Sigmoid colon (tissue), 7 donors: ENCODE results near the gene MGMT. TPM values are rescaled to one million over a fixed set of nuclear protein-coding genes. Genes with fewer than 3 reads are reported as not detected.
A peak's percentile ranks its signal among the peaks of the same experiment; 100 is the strongest.

Experiments used
- DNase-seq: peaks from one replicate; pipeline ENCODE4 v3.0.0-alpha.2; 2019
- H3K27ac ChIP-seq, 4 donors: fragments of 200-600 bp; sonication (generic); one replicate each; pipeline ENCODE4 v1.5.1; 2016 to 2019; ENCODE audit warnings: mild to moderate bottlenecking in 1 of 4
- H3K27me3 ChIP-seq, 3 donors: fragments of 200-600 bp; sonication (generic); one replicate each; pipeline ENCODE4 v1.5.1; 2019; ENCODE audit warnings: mild to moderate bottlenecking in 1 of 3
- H3K36me3 ChIP-seq, 4 donors: fragments of 200-600 bp; sonication (generic); one replicate each; pipeline ENCODE4 v1.5.1; 2016 to 2019
- H3K4me1 ChIP-seq, 4 donors: fragments of 200-600 bp; sonication (generic); one replicate each; pipeline ENCODE4 v1.5.1; 2017 to 2019
- H3K4me3 ChIP-seq, 4 donors: fragments of 200-600 bp; sonication (generic); one replicate each; pipeline ENCODE4 v1.5.1; 2017 to 2019; ENCODE audit warnings: mild to moderate bottlenecking in 2 of 4, moderate library complexity in 1 of 4
- H3K9me3 ChIP-seq, 4 donors: fragments of 200-600 bp in 3 of 4; sonication (generic) in 3 of 4; one replicate each; pipeline versions ENCODE4 v1.5.1 to v1.6.1; 2013 to 2019
- CTCF ChIP-seq, 4 experiments: fragments of 450-650 bp in 3 of 4; fragments of 200-600 bp in 1 of 4; IDR thresholded peaks; one replicate each; pipeline ENCODE4 v1.5.1; 2016 to 2019; ENCODE audit warnings: antibody characterized with exemption in 4 of 4, mild to moderate bottlenecking in 3 of 4, moderate library complexity in 2 of 4
- EP300 ChIP-seq, 4 donors: sonication (generic); formaldehyde crosslinking; IDR thresholded peaks; one replicate each; pipeline ENCODE4 v1.6.1; 2017; ENCODE audit warnings: antibody characterized with exemption in 4 of 4
- POLR2A ChIP-seq, 2 donors: fragments of 450-650 bp; IDR thresholded peaks; one replicate each; pipeline ENCODE4 v1.6.1; 2016; ENCODE audit warnings: antibody characterized with exemption in 2 of 2, mild to moderate bottlenecking in 2 of 2, moderate library complexity in 2 of 2
- POLR2AphosphoS5 ChIP-seq, 4 donors: sonication (generic); formaldehyde crosslinking; IDR thresholded peaks; one replicate each; pipeline ENCODE4 v1.6.1; 2017; ENCODE audit warnings: antibody characterized with exemption in 4 of 4
- WGBS, 2 donors: extraction: QIAGEN DNeasy Blood & Tissue Kit; methylation state at CpG; one replicate each; pipeline ENCODE4 v1.1.7; 2013; 5-methylcytosine and 5-hydroxymethylcytosine counted together
- intact Hi-C: fragments of 100-400 bp; cut with DNase I; formaldehyde crosslinking; loops from one replicate; pipeline ENCODE4 v1.15.1; 2023
- polyA plus RNA-seq, 3 donors: library from polyadenylated mRNA; stranded (reverse); fragments of 200-250 nt; gene quantifications; one replicate each; pipeline ENCODE4 v1.2.3, GENCODE V29; 2013
- total RNA-seq, 4 donors: library from RNA; depleted of rRNA; stranded (reverse); fragments of >200 nt; gene quantifications; one replicate each; pipeline ENCODE4 v1.1.0, GENCODE V29; 2016
- donor health status: healthy with polysubstance abuse.
- donor health status: Bipolar disorder and iron deficiency.
- donor health status: healthy.

MGMT gene
- total and polyA plus RNA-seq, 7 donors: 7.2 to 40.3 (median 24.3) TPM

DNA sequence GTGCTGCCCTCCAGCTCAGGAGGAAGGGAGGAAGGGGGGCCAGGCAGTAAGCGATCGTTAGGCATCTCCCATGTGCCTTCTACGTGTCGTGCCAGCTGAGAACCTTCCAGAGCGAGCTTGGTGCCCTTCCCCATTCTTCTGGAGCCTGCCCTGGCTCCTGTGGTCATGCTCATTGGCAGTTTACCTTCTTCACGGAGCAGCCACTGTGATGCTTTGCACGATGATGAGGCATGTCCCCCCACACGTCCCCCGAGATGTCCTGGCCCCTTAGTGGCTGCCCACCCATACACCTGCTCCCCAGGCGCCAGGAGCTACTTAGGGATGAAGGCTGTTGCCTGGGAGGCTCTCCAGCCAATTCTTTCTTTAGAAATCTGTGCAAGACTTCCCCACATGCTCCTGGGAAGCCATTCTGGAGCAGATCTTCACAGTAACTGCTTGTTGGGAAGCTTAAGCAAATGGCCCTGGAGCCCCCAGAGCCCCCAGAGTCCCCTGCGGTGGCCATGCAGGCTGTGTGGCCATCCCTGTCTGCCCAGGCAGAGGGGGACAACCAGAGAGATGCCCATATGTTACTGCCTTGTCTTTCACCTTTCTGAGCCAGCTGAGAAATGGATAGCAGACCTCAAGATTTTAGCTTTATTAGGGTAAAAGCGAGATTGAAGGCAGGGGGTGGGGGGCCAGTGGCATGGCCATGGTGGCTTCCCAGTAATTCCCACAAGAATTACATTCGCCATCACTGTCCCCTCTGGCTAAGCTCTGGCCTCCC lies 298.0 kb downstream of the MGMT start:
- peak; percentile 33 for DNase-seq
- no peak overlapping the region for H3K27ac ChIP-seq
- no peak overlapping the region for H3K4me3 ChIP-seq
- WGBS, 2 donors: 91 to 93% methylated on average over 13 of the region's 13 CpGs
- H3K9me3 ChIP-seq: no peaks in the 10 kb centered on the region
- no peak for TF ChIP-seq EP300 (IDR thresholded peaks at IDR 0.05)
- no peak for TF ChIP-seq POLR2AphosphoS5 (IDR thresholded peaks at IDR 0.05)
- TF ChIP-seq CTCF (IDR thresholded peaks at IDR 0.05): no peak
- no peak for TF ChIP-seq POLR2A (IDR thresholded peaks at IDR 0.05)
- peaks cover 0 to 21% (median 6%) of the 10 kb centered on the region in 4 donors for H3K36me3 ChIP-seq
- no peaks in the 10 kb centered on the region for H3K27me3 ChIP-seq
- intact Hi-C loops: no loop called here
- no peaks in the 10 kb centered on the region for H3K4me1 ChIP-seq

DNA sequence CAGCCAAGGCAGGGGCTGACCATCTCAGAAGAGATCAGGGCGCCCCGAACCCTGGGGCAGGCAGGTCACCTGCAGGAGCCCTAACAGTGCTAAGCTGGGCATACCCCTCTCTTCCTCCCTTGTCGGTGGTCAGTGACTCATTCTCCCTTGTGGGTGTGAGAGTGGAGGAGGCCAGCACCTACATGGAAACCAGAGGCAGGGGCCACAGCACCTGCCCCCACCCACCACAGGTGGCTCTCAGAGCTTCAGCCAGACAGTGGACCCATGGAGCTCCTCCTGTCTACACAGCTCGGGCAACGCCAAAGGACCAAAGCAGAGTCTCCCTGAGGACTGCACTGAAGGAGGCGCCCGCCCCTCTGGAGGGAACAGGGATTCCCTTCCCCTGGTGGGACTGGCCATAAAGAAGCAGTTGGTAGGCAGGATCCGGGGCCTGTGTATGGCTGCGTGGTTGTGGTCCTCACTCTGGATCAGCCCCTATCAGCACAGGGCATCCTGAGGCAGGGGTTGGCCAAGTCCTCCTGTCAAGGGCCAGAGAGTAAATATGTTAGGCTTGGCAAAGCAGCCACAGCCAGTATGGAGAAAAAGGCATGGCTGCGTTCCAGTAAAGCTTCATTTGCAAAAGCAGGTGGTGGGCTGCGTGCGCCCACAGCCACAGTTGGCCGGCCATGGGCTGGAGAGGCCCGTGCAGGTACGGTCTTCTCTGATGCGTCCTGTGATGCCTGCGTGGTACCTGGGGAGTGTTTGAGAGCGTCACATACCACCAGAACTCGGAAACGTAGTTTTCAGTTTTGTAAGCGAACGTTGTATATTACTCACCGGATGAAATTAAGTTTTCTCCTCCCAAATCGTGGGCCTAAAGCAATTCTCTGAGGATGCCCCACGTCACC lies 298.9 kb downstream of the MGMT start:
- intact Hi-C loops: no loop called here
- no peaks in the 10 kb centered on the region for H3K9me3 ChIP-seq
- no peaks in the 10 kb centered on the region for H3K4me1 ChIP-seq
- DNase-seq: peak; percentile 50
- H3K36me3 ChIP-seq: peaks cover 0 to 17% (median 5%) of the 10 kb centered on the region in 4 donors
- 94% methylated on average over 25 of the region's 25 CpGs for WGBS, 2 donors
- H3K4me3 ChIP-seq: no peak overlapping the region
- H3K27ac ChIP-seq: no peak overlapping the region
- H3K27me3 ChIP-seq: no peaks in the 10 kb centered on the region
- TF ChIP-seq POLR2A (IDR thresholded peaks at IDR 0.05) (no peak), EP300 (IDR thresholded peaks at IDR 0.05) (no peak), POLR2AphosphoS5 (IDR thresholded peaks at IDR 0.05) (no peak), CTCF (IDR thresholded peaks at IDR 0.05) (no peak)

GRCh38 chr10:129766611-129767550 lies 299.8 kb downstream of the MGMT start:
- Histone ChIP-seq H3K4me3 (no peak overlapping the region), H3K36me3 (peaks cover 0 to 17% (median 3%) of the 10 kb centered on the region in 4 donors), H3K27me3 (no peaks in the 10 kb centered on the region), H3K4me1 (no peaks in the 10 kb centered on the region), H3K9me3 (no peaks in the 10 kb centered on the region), H3K27ac (no peak overlapping the region)
- 94 to 97% methylated on average over 25 of the region's 25 CpGs for WGBS, 2 donors
- peak; percentile 53 for DNase-seq
- TF ChIP-seq EP300 (IDR thresholded peaks at IDR 0.05) (no peak), CTCF (IDR thresholded peaks at IDR 0.05) (no peak), POLR2A (IDR thresholded peaks at IDR 0.05) (no peak), POLR2AphosphoS5 (IDR thresholded peaks at IDR 0.05) (no peak)
- intact Hi-C loops: no loop called here

DNA sequence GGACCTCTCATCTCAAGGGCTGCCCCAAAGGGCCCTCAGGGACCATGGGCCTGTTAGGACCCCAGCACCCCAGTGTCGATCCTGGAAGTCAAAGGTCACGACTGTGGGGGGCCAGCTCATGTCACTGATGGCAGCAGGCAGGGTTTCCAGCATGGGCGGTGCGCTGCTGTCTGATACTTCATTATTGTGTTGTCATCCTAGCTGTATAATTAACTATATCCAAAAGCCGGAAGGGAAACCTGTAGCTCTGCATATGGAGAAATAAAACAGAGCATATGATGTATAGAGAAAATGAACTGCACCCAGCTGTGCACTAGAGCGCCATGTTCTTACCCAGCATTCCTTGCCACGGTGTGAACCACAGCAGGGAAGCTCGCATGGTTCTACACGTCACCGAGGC lies 300.7 kb downstream of the MGMT start:
- DNase-seq: no peak

More for the DNA sequence above, 300.7 kb downstream of the MGMT start:
- no peak for TF ChIP-seq CTCF (IDR thresholded peaks at IDR 0.05)
- no peak overlapping the region for H3K4me3 ChIP-seq
- 97 to 98% methylated on average over 10 of the region's 10 CpGs for WGBS, 2 donors
- peaks cover 0 to 17% (median 3%) of the 10 kb centered on the region in 4 donors for H3K36me3 ChIP-seq
- no peaks in the 10 kb centered on the region for H3K27me3 ChIP-seq
- no peak overlapping the region for H3K27ac ChIP-seq
- intact Hi-C loops: no loop called here
- H3K9me3 ChIP-seq: no peaks in the 10 kb centered on the region
- H3K4me1 ChIP-seq: no peaks in the 10 kb centered on the region
